ENCODE measurements around the gene TUT7. TPM values are rescaled to one million over a fixed set of nuclear protein-coding genes. Genes with fewer than 3 reads are reported as not detected.

Gene TUT7
- total RNA-seq, 4 donors from 2014 or later = 64.4 to 147 (median 82.1) TPM

DNA sequence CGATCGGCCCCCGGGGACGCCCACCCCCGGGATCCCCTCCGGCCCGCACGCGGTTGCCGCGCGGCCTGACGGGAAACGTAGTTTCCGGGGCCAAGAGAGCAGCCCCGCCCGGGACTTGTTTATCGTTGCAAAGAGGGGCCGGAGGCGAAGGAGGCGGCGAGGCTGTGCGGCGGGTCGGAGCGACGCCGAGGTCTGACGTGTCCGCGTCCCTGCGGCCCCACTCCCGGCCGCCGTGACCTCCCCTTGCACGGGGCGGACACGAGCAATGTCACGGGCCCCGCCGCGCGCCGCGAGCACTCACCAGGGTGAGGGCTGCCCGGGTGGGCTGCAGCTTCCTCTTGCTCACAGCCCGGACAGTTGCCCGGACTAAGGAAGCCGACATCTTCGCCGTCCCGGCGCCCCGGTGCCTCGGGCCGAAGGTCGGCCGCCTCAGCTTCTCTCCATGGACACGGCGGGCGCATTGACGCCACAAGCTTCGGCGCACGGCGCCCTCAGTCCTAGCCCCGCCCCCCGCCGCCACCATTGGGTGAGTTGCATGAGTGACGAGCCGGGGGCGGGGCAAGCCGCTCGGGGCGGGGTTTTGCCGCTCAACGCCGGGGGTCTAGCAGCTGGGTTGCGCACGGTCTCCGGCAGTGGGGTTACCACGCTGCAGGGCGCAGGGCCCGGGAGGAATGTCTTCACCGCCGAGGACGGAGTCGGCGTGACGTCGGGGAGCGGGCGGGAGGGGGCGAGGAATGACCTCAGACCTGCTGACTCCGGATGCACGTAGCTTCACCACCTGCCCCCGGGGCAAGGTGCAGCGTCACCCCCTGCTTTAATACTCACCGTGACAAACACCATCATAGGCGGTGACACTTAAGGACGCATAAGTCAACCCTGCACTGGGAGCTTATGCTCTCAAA is 71.9 kb downstream of the TUT7 start, which contains the start of gene ISCA1:
Gene ISCA1 (minus strand): TSS at position 462 of the 902 bp plus-strand sequence. CDS start 80 bp downstream, at position 382.
- H3K4me1 ChIP-seq = peaks cover 26% of the 10 kb centered on the region
- DNase-seq (ENCODE audit: low spot score in 2 of 2) = peak; percentile 99
- H3K27me3 ChIP-seq = no peaks in the 10 kb centered on the region
- peak within 1 kb of the TSS; percentile 97 for H3K27ac ChIP-seq
- WGBS = 0% methylated on average over 2 of the region's 101 CpGs
- H3K4me3 ChIP-seq = peak within 1 kb of the TSS; percentile 79
- H3K36me3 ChIP-seq = no peaks in the 10 kb centered on the region
- TF ChIP-seq POLR2A (IDR thresholded peaks at IDR 0.05) (peak; percentile 72 to 96), EP300 (IDR thresholded peaks at IDR 0.05) (no peak), POLR2AphosphoS5 (IDR thresholded peaks at IDR 0.05) (peak in 2 of 3 donors; percentile 73 to 79)
- TF ChIP-seq, protein P1, sequence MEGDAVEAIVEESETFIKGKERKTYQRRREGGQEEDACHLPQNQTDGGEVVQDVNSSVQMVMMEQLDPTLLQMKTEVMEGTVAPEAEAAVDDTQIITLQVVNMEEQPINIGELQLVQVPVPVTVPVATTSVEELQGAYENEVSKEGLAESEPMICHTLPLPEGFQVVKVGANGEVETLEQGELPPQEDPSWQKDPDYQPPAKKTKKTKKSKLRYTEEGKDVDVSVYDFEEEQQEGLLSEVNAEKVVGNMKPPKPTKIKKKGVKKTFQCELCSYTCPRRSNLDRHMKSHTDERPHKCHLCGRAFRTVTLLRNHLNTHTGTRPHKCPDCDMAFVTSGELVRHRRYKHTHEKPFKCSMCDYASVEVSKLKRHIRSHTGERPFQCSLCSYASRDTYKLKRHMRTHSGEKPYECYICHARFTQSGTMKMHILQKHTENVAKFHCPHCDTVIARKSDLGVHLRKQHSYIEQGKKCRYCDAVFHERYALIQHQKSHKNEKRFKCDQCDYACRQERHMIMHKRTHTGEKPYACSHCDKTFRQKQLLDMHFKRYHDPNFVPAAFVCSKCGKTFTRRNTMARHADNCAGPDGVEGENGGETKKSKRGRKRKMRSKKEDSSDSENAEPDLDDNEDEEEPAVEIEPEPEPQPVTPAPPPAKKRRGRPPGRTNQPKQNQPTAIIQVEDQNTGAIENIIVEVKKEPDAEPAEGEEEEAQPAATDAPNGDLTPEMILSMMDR (IDR thresholded peaks at IDR 0.05) = no peak
- H3K9me3 ChIP-seq = no peaks in the 10 kb centered on the region

DNA sequence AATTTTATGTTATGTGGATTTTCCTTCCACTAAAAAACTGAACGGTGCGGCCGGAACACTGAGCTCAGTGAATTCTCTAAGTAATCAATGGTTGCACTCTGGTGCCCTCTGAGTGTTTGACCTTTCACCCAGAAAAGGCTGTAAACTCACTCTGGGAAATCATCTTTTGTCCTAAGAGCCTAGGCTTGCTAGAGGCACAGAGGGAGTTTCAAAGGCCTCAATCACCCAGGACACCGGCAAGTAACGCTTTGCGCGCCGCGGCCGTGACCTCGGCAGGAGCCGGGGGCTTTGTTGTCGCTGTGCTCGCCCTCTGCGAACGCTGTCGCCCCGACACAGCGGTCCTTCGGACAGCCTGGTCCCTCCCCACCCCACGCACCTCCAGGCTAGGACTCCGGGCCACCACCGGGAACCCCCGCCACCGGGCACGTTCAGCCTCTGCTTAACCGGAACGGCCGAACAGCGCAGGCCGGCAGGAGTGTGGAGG is 72.6 kb downstream of the TUT7 start:
- H3K4me1 ChIP-seq = peaks cover 26% of the 10 kb centered on the region
- TF ChIP-seq POLR2AphosphoS5 (IDR thresholded peaks at IDR 0.05) (no peak), POLR2A (IDR thresholded peaks at IDR 0.05) (no peak)
- TF ChIP-seq, protein P1 (IDR thresholded peaks at IDR 0.05) = no peak

DNA sequence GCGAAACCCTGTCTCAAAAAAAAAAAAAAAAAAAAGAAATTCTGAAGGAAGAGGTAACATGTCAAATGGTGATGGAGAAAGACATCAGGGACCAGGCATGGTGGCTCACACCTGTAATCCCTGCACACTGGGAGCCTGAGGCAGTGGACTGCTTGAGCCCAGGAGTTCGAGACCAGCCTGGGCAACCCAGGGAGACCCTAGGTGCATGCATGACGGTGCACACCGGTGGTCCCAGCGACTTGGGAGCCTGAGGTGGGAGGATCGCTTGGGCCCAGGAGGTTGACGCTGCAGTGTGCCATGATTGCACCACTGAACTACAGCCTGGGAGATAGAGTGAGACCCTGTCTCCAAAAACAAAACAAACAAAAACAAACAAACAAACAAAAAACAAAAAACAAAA is 73.6 kb downstream of the TUT7 start:
- no peak for DNase-seq (ENCODE audit: low spot score in 2 of 2)
- Histone ChIP-seq H3K9me3 (no peaks in the 10 kb centered on the region), H3K27ac (no peak overlapping the region), H3K4me3 (no peak overlapping the region), H3K4me1 (peaks cover 35% of the 10 kb centered on the region), H3K36me3 (no peaks in the 10 kb centered on the region), H3K27me3 (no peaks in the 10 kb centered on the region)
- TF ChIP-seq POLR2A (IDR thresholded peaks at IDR 0.05) = no peak
- WGBS = 91% methylated on average over 7 of the region's 7 CpGs

More for the DNA sequence above, 72.6 kb downstream of the TUT7 start:
- no peak for DNase-seq (ENCODE audit: low spot score in 2 of 2)
- H3K27ac ChIP-seq = peak overlapping the region; percentile 97
- no peaks in the 10 kb centered on the region for H3K27me3 ChIP-seq
- peak overlapping the region; percentile 79 for H3K4me3 ChIP-seq
- H3K9me3 ChIP-seq = no peaks in the 10 kb centered on the region
- 2% methylated on average over 9 of the region's 31 CpGs for WGBS
- no peaks in the 10 kb centered on the region for H3K36me3 ChIP-seq

DNA sequence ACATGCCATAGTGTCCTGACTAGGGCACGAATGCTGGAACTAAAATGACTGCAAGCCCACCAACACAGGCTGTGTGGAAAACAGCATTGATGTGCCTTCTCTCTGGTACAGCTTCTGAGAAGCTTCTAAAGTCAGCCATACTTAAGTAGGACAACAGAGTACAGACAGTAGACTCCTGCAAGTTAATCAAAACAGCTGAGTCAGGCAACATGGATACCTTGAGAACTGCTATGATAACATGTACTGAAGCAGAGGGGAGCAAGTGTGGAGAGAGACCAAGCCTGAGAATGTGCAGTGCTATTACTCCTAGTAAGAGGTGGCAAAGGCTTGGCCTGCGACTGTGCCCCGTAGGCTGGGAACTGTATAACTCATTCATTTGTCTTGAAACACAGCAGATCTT is 74.4 kb downstream of the TUT7 start:
- Histone ChIP-seq H3K27me3 (no peaks in the 10 kb centered on the region), H3K4me1 (peaks cover 43% of the 10 kb centered on the region), H3K36me3 (no peaks in the 10 kb centered on the region), H3K4me3 (no peak overlapping the region), H3K27ac (no peak overlapping the region), H3K9me3 (no peaks in the 10 kb centered on the region)
- no peak for TF ChIP-seq EP300 (IDR thresholded peaks at IDR 0.05)
- TF ChIP-seq POLR2A (IDR thresholded peaks at IDR 0.05) = no peak
- DNase-seq (ENCODE audit: low spot score in 2 of 2) = no peak
- 96% methylated on average over 3 of the region's 3 CpGs for WGBS

DNA sequence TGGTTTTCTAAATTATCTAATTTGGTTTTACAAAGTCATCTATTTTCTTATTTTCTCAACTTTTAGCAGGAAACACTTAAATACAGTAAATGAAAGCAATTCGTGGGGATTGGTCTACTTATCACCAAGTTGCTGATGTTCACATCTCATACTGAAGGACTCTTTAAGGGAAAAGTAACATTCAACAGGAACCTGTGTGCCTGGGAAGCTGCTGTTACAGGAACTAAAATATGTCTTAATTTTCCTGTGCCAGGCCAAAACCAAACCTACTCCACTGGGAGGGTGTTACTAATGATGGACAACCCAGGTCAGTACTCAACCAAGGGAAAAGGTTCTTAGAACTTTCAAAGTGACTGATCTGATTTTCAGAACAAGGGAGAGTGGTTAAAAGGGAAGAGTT is 77.1 kb downstream of the TUT7 start:
- Histone ChIP-seq H3K27me3 (no peaks in the 10 kb centered on the region), H3K27ac (no peak overlapping the region), H3K36me3 (peaks cover 8% of the 10 kb centered on the region), H3K4me1 (peaks cover 36% of the 10 kb centered on the region), H3K4me3 (no peak overlapping the region), H3K9me3 (no peaks in the 10 kb centered on the region)
- 75% methylated on average over 1 of the region's 1 CpG for WGBS
- no peak for DNase-seq (ENCODE audit: low spot score in 2 of 2)
- TF ChIP-seq EP300 (IDR thresholded peaks at IDR 0.05) = no peak
- no peak for TF ChIP-seq POLR2AphosphoS5 (IDR thresholded peaks at IDR 0.05)
- no peak for TF ChIP-seq POLR2A (IDR thresholded peaks at IDR 0.05)
- TF ChIP-seq, protein P1 (IDR thresholded peaks at IDR 0.05) = no peak

DNA sequence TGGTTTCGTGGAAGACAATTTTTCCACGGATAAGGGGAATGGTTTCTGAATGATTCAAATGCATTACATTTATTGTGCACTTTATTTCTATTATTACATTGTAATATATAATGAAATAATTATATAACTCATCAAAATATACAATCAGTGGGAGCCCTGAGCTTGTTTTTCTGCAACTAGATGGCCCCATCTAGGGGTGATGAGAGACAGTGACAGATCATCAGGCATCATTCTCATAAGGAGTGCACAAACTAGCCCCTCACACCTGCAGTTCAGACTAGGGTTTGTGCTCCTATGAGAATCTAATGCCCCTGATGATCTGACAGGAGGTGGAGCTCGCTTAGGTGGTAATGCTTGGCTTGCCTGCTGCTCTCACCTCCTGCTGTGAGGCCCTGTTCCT is 78.2 kb downstream of the TUT7 start:
- Histone ChIP-seq H3K9me3 (no peaks in the 10 kb centered on the region), H3K36me3 (peaks cover 19% of the 10 kb centered on the region), H3K4me1 (peaks cover 32% of the 10 kb centered on the region), H3K4me3 (no peak overlapping the region), H3K27ac (no peak overlapping the region), H3K27me3 (no peaks in the 10 kb centered on the region)
- DNase-seq (ENCODE audit: low spot score in 2 of 2) = no peak
- 90% methylated on average over 2 of the region's 3 CpGs for WGBS
- TF ChIP-seq, protein P1 (IDR thresholded peaks at IDR 0.05) = no peak
- TF ChIP-seq POLR2AphosphoS5 (IDR thresholded peaks at IDR 0.05) = no peak
- no peak for TF ChIP-seq POLR2A (IDR thresholded peaks at IDR 0.05)
